ENCODE results near the gene COL11A1.
"Not testable (repeated sequence)": the region's sequence is repeated elsewhere in the genome, so short reads cannot be mapped to it uniquely, and the experiment has no call there.

Gene COL11A1

GRCh38 chr1:102833151-102833550 is 275.2 kb downstream of the COL11A1 start:
- DNase-seq = no peak

GRCh38 chr1:102826706-102827105 is 281.6 kb downstream of the COL11A1 start:
- DNase-seq = not testable (repeated sequence)

Data from hematopoietic multipotent progenitor cell treated with erythropoietin and hydrocortisone succinate and interleukin-3 and kit ligand, for 8 days (in vitro differentiated cells).